Measurements from ENCODE around the gene ARHGEF37.

ARHGEF37 gene

GRCh38 chr5:149567226-149567625 is 14.1 kb upstream of the ARHGEF37 start:
- TF ChIP-seq CTCF (IDR thresholded peaks at IDR 0.05; ENCODE audit: low read depth, low read length) = no peak

GRCh38 chr5:149572170-149572569 is 9.1 kb upstream of the ARHGEF37 start:
- no peak overlapping the region for H3K4me3 ChIP-seq (ENCODE audit: low read depth, low read length)
- TF ChIP-seq CTCF (IDR thresholded peaks at IDR 0.05; ENCODE audit: low read depth, low read length) = no peak

More at GRCh38 chr5:149567226-149567625, 14.1 kb upstream of the ARHGEF37 start:
- no peak overlapping the region for H3K4me3 ChIP-seq (ENCODE audit: low read depth, low read length)

GRCh38 chr5:149572576-149573231 is 8.6 kb upstream of the ARHGEF37 start:
- no peak overlapping the region for H3K4me3 ChIP-seq (ENCODE audit: low read depth, low read length)
- TF ChIP-seq CTCF (IDR thresholded peaks at IDR 0.05; ENCODE audit: low read depth, low read length) = no peak

GRCh38 chr5:149575131-149575530 is 6.2 kb upstream of the ARHGEF37 start:
- H3K4me3 ChIP-seq (ENCODE audit: low read depth, low read length) = no peak overlapping the region
- TF ChIP-seq CTCF (IDR thresholded peaks at IDR 0.05; ENCODE audit: low read depth, low read length) = no peak

- TF ChIP-seq CTCF (IDR thresholded peaks at IDR 0.05; ENCODE audit: low read depth, low read length) = no peak
- H3K4me3 ChIP-seq (ENCODE audit: low read depth, low read length) = no peak overlapping the region
These were observed 5.3 kb upstream of the ARHGEF37 start for GRCh38 chr5:149576021-149576420.

GRCh38 chr5:149578896-149579295 is 2.4 kb upstream of the ARHGEF37 start:
- no peak overlapping the region for H3K4me3 ChIP-seq (ENCODE audit: low read depth, low read length)

More at GRCh38 chr5:149578896-149579295, 2.4 kb upstream of the ARHGEF37 start:
- no peak for TF ChIP-seq CTCF (IDR thresholded peaks at IDR 0.05; ENCODE audit: low read depth, low read length)
